AML-193 (cell line): Measurements from ENCODE around the gene GABRB1.

Source experiments
- DNase-seq, 2 experiments: peaks; one replicate each; lab custom pipeline; 2025; lab: John Stamatoyannopoulos, UW

Gene GABRB1

GRCh38 chr4:47118192-47118929, 87.0 kb downstream of the GABRB1 start:
- DNase-seq, result no peak

- no peak for DNase-seq
These were observed 89.4 kb downstream of the GABRB1 start for GRCh38 chr4:47120783-47121182.

- DNase-seq, result peak; percentile 74
These were observed 91.4 kb downstream of the GABRB1 start for GRCh38 chr4:47122592-47123291.

- no peak for DNase-seq
These were observed 97.6 kb downstream of the GABRB1 start for GRCh38 chr4:47128991-47129390.

GRCh38 chr4:47135210-47135609, 103.8 kb downstream of the GABRB1 start:
- no peak for DNase-seq

- no peak for DNase-seq
These were observed 111.9 kb downstream of the GABRB1 start for GRCh38 chr4:47143261-47143660.

- no peak for DNase-seq
These were observed 114.3 kb downstream of the GABRB1 start for GRCh38 chr4:47145630-47146029.

- no peak for DNase-seq
These were observed 123.5 kb downstream of the GABRB1 start for GRCh38 chr4:47154816-47155370.

- no peak for DNase-seq
These were observed 124.6 kb downstream of the GABRB1 start for GRCh38 chr4:47155919-47156318.

- DNase-seq, result peak; percentile 62 to 81
These were observed 128.7 kb downstream of the GABRB1 start for GRCh38 chr4:47160095-47160494.

- DNase-seq, result no peak
These were observed 136.0 kb downstream of the GABRB1 start for GRCh38 chr4:47167081-47168035.

GRCh38 chr4:47184083-47184482, 152.7 kb downstream of the GABRB1 start:
- no peak for DNase-seq

GRCh38 chr4:47185761-47186160, 154.4 kb downstream of the GABRB1 start:
- DNase-seq, result no peak

GRCh38 chr4:47187608-47188007, 156.2 kb downstream of the GABRB1 start:
- no peak for DNase-seq

GRCh38 chr4:47193179-47193578, 161.8 kb downstream of the GABRB1 start:
- DNase-seq, result no peak

GRCh38 chr4:47194036-47194737, 162.8 kb downstream of the GABRB1 start:
- DNase-seq, result no peak

GRCh38 chr4:47195706-47196105, 164.3 kb downstream of the GABRB1 start:
- DNase-seq, result no peak

GRCh38 chr4:47198791-47199190, 167.4 kb downstream of the GABRB1 start:
- DNase-seq, result no peak

GRCh38 chr4:47203593-47203992, 172.2 kb downstream of the GABRB1 start:
- no peak for DNase-seq

GRCh38 chr4:47207555-47207954, 176.2 kb downstream of the GABRB1 start:
- no peak for DNase-seq

- no peak for DNase-seq
These were observed 178.5 kb downstream of the GABRB1 start for GRCh38 chr4:47209833-47210232.
